Astrocyte (in vitro differentiated cells and primary cell): Measurements from ENCODE around the gene LRRC34. TPM values are rescaled to one million over a fixed set of nuclear protein-coding genes. Genes with fewer than 3 reads are reported as not detected.

Experiments used
- DNase-seq: peaks from one replicate; pipeline ENCODE4 v3.0.0-alpha.2; 2010; ENCODE audit warnings: low read depth
- FAIRE-seq: peaks from 2 replicates; lab custom pipeline; 2011; peaks lifted over from hg19 to GRCh38; lab: Jason Lieb, UNC
- H2AFZ ChIP-seq: 2 replicates; pipeline ENCODE4 v1.6.0; 2012; ENCODE audit warnings: low read depth, low read length, inconsistent platforms
- H3K27ac ChIP-seq: 2 replicates; pipeline ENCODE4 v1.5.1; 2011; ENCODE audit warnings: low read depth, low read length, inconsistent platforms
- H3K27me3 ChIP-seq: 2 replicates; pipeline ENCODE4 v1.6.0; 2011; ENCODE audit warnings: low read length, inconsistent platforms; ENCODE audit not compliant: insufficient read depth
- H3K36me3 ChIP-seq: 2 replicates; pipeline ENCODE4 v1.5.1; 2011; ENCODE audit warnings: low read length, inconsistent platforms; ENCODE audit not compliant: insufficient read depth
- H3K4me1 ChIP-seq: 2 replicates; pipeline ENCODE4 v1.5.1; 2011; ENCODE audit warnings: low read length, inconsistent platforms; ENCODE audit not compliant: insufficient read depth
- H3K4me2 ChIP-seq: 2 replicates; pipeline ENCODE4 v1.6.0; 2012; ENCODE audit warnings: low read length, inconsistent platforms
- H3K4me3 ChIP-seq: 2 replicates; pipeline ENCODE4 v1.5.1; 2011; ENCODE audit warnings: low read depth, mild to moderate bottlenecking, low read length, inconsistent platforms; ENCODE audit not compliant: insufficient read depth
- H3K79me2 ChIP-seq: 2 replicates; pipeline ENCODE4 v1.6.0; 2012; ENCODE audit warnings: mild to moderate bottlenecking, low read length, inconsistent platforms; ENCODE audit not compliant: insufficient read depth
- H3K9ac ChIP-seq: 2 replicates; pipeline ENCODE4 v1.6.0; 2012; ENCODE audit warnings: mild to moderate bottlenecking, low read length, inconsistent platforms
- H3K9me3 ChIP-seq: 2 replicates; pipeline ENCODE4 v1.5.1; 2012; ENCODE audit warnings: low read depth, mild to moderate bottlenecking, low read length, inconsistent platforms; ENCODE audit not compliant: insufficient read depth
- H4K20me1 ChIP-seq: 2 replicates; pipeline ENCODE4 v1.6.0; 2012; ENCODE audit warnings: low read length, inconsistent platforms; ENCODE audit not compliant: insufficient read depth
- H3K27ac Mint-ChIP-seq: one replicate; pipeline ENCODE4 v1.8.0; 2021; ENCODE audit warnings: mild to moderate bottlenecking, mixed read lengths; ENCODE audit not compliant: unreplicated experiment
- H3K27me3 Mint-ChIP-seq: one replicate; pipeline ENCODE4 v1.8.0; 2021; ENCODE audit warnings: low read depth, mixed read lengths; ENCODE audit not compliant: unreplicated experiment
- H3K36me3 Mint-ChIP-seq: one replicate; pipeline ENCODE4 v1.8.0; 2021; ENCODE audit warnings: low read depth, mixed read lengths; ENCODE audit not compliant: unreplicated experiment
- H3K4me1 Mint-ChIP-seq: one replicate; pipeline ENCODE4 v1.8.0; 2021; ENCODE audit warnings: low read depth, mixed read lengths; ENCODE audit not compliant: unreplicated experiment
- H3K4me3 Mint-ChIP-seq: one replicate; pipeline ENCODE4 v1.8.0; 2021; ENCODE audit warnings: mild to moderate bottlenecking, moderate library complexity, mixed read lengths; ENCODE audit not compliant: unreplicated experiment
- H3K9me3 Mint-ChIP-seq: one replicate; pipeline ENCODE4 v1.8.0; 2021; ENCODE audit warnings: mild to moderate bottlenecking, mixed read lengths; ENCODE audit not compliant: unreplicated experiment
- EZH2 ChIP-seq: IDR thresholded peaks from 2 replicates; pipeline ENCODE4 v1.6.1; 2012; ENCODE audit warnings: mild to moderate bottlenecking, low read length, inconsistent platforms; ENCODE audit not compliant: insufficient read depth
- total RNA-seq: library from RNA; stranded (reverse); gene quantifications from 2 replicates; pipeline ENCODE4 v1.2.1, GENCODE V29; 2021
- TF ChIP-seq, protein P1 (sequence below): IDR thresholded peaks from 2 replicates; pipeline ENCODE4 v1.5.1; 2011; ENCODE audit warnings: low read depth, mild to moderate bottlenecking, inconsistent platforms, low read length, moderate library complexity; ENCODE audit not compliant: insufficient read depth

Gene LRRC34
- total RNA-seq, 1 donor from 2014 or later, result 1.0 TPM

- no peaks in the 10 kb centered on the region for H3K36me3 ChIP-seq
Observed at GRCh38 chr3:169755488-169755887, 57.2 kb downstream of the LRRC34 start.

DNA sequence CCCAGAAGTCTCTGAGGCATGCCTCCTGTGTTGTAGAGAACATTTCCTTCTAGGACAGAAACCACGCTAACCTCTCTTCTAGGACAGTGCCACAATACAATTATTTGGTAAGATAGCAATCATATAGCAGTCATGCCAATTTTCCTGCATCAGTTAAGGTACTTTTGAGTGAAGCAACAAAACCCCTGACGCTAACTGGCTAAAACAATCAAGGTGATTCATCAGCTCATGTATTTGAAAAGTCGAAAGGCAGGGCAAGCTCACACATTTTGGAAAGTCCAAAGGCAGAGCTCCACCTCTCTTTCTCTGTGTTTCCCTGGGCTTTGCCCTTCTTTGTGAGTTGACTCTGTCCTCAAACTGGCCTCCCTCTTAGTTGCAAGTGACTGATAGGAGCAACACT, 58.0 kb downstream of the LRRC34 start:
- no peaks in the 10 kb centered on the region for H3K9me3 ChIP-seq
- TF ChIP-seq, protein P1, sequence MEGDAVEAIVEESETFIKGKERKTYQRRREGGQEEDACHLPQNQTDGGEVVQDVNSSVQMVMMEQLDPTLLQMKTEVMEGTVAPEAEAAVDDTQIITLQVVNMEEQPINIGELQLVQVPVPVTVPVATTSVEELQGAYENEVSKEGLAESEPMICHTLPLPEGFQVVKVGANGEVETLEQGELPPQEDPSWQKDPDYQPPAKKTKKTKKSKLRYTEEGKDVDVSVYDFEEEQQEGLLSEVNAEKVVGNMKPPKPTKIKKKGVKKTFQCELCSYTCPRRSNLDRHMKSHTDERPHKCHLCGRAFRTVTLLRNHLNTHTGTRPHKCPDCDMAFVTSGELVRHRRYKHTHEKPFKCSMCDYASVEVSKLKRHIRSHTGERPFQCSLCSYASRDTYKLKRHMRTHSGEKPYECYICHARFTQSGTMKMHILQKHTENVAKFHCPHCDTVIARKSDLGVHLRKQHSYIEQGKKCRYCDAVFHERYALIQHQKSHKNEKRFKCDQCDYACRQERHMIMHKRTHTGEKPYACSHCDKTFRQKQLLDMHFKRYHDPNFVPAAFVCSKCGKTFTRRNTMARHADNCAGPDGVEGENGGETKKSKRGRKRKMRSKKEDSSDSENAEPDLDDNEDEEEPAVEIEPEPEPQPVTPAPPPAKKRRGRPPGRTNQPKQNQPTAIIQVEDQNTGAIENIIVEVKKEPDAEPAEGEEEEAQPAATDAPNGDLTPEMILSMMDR, result no peak
- no peak for TF ChIP-seq EZH2
- no peak overlapping the region for H3K27ac Mint-ChIP-seq
- H3K79me2 ChIP-seq, result no peaks in the 10 kb centered on the region
- no peaks in the 10 kb centered on the region for H3K4me1 ChIP-seq
- H4K20me1 ChIP-seq, result no peaks in the 10 kb centered on the region
- FAIRE-seq (no peak), DNase-seq (no peak)
- H3K4me3 Mint-ChIP-seq, result no peak overlapping the region
- H3K27me3 Mint-ChIP-seq, result no peaks in the 10 kb centered on the region
- H3K27ac ChIP-seq, result no peak overlapping the region
- no peak overlapping the region for H3K4me3 ChIP-seq
- H3K9ac ChIP-seq, result no peak overlapping the region
- no peak overlapping the region for H3K4me2 ChIP-seq
- H3K27me3 ChIP-seq, result peaks cover 2% of the 10 kb centered on the region
- no peaks in the 10 kb centered on the region for H3K9me3 Mint-ChIP-seq
- no peaks in the 10 kb centered on the region for H3K36me3 ChIP-seq
- H2AFZ ChIP-seq, result no peak overlapping the region
- no peaks in the 10 kb centered on the region for H3K4me1 Mint-ChIP-seq
- no peaks in the 10 kb centered on the region for H3K36me3 Mint-ChIP-seq

More at GRCh38 chr3:169755488-169755887, 57.2 kb downstream of the LRRC34 start:
- Histone ChIP-seq H4K20me1 (no peaks in the 10 kb centered on the region), H3K4me2 (no peak overlapping the region), H3K4me3 (no peak overlapping the region), H3K4me1 (no peaks in the 10 kb centered on the region), H3K9me3 (no peaks in the 10 kb centered on the region), H2AFZ (no peak overlapping the region), H3K27me3 (peaks cover 2% of the 10 kb centered on the region), H3K27ac (no peak overlapping the region), H3K9ac (no peak overlapping the region), H3K79me2 (no peaks in the 10 kb centered on the region)
- no peak for FAIRE-seq
- H3K4me1 Mint-ChIP-seq, result no peaks in the 10 kb centered on the region
- no peak overlapping the region for H3K4me3 Mint-ChIP-seq
- H3K36me3 Mint-ChIP-seq, result no peaks in the 10 kb centered on the region
- H3K27me3 Mint-ChIP-seq, result no peaks in the 10 kb centered on the region
- no peak overlapping the region for H3K27ac Mint-ChIP-seq
- no peak for DNase-seq
- H3K9me3 Mint-ChIP-seq, result no peaks in the 10 kb centered on the region
- TF ChIP-seq, protein P1, result no peak
- TF ChIP-seq EZH2, result no peak

DNA sequence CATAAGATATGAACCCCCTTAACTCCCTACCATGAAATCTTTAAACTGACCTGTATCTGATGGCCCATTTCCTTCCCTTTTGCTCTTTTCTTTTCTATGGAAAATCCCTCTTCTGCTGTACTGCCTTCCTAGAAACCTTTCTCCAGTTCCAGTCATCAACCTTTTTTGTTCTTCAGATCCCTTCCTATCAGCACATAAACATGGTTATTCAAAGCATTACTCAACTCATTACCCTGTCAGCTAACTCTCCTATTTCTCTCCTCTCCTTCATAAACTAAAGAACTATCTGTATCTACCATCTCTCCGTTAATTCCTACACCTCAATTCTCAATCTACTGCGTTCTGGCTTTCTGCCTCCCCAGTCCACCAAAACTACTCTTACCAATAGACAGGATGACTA, 60.8 kb downstream of the LRRC34 start:
- H3K79me2 ChIP-seq, result no peaks in the 10 kb centered on the region
- no peak for FAIRE-seq
- no peak overlapping the region for H3K27ac Mint-ChIP-seq

More for the DNA sequence above, 60.8 kb downstream of the LRRC34 start:
- H3K27me3 Mint-ChIP-seq, result no peaks in the 10 kb centered on the region
- Histone ChIP-seq H3K9ac (no peak overlapping the region), H3K27me3 (peaks cover 4% of the 10 kb centered on the region), H3K36me3 (no peaks in the 10 kb centered on the region), H4K20me1 (no peaks in the 10 kb centered on the region), H2AFZ (no peak overlapping the region), H3K4me1 (no peaks in the 10 kb centered on the region), H3K4me3 (no peak overlapping the region), H3K9me3 (no peaks in the 10 kb centered on the region), H3K27ac (no peak overlapping the region), H3K4me2 (no peak overlapping the region)
- H3K4me3 Mint-ChIP-seq, result no peak overlapping the region
- no peaks in the 10 kb centered on the region for H3K36me3 Mint-ChIP-seq
- no peaks in the 10 kb centered on the region for H3K9me3 Mint-ChIP-seq
- no peak for TF ChIP-seq EZH2
- TF ChIP-seq, protein P1, result no peak
- DNase-seq, result no peak
- H3K4me1 Mint-ChIP-seq, result no peaks in the 10 kb centered on the region
